Cardiac muscle cell (in vitro differentiated cells and primary cell): ENCODE measurements around the gene TPSD1. TPM values are rescaled to one million over a fixed set of nuclear protein-coding genes. Genes with fewer than 3 reads are reported as not detected.

Source experiments
- DNase-seq, 2 donors: peaks; one replicate each; pipeline versions ENCODE4 v3.0.0 to v3.0.0-alpha.2; 2010 to 2017; ENCODE audit warnings: low read depth in 1 of 2, low spot score in 1 of 2
- H3K27ac ChIP-seq: fragments of 200-600 bp; sonication (generic); 2 replicates; pipeline ENCODE4 v1.5.1; 2016
- H3K27me3 ChIP-seq: fragments of 200-600 bp; sonication (generic); 2 replicates; pipeline ENCODE4 v1.6.0; 2016; ENCODE audit warnings: control low read depth
- H3K36me3 ChIP-seq: fragments of 200-600 bp; sonication (generic); 2 replicates; pipeline ENCODE4 v1.5.1; 2016; ENCODE audit warnings: control low read depth
- H3K4me1 ChIP-seq: fragments of 200-600 bp; sonication (generic); 2 replicates; pipeline ENCODE4 v1.8.1; 2017; ENCODE audit warnings: low read depth, mild to moderate bottlenecking, mixed run types
- H3K4me3 ChIP-seq: fragments of 200-600 bp; sonication (generic); 2 replicates; pipeline ENCODE4 v1.5.1; 2016; ENCODE audit warnings: mild to moderate bottlenecking
- H3K9me3 ChIP-seq: fragments of 200-600 bp; sonication (generic); 2 replicates; pipeline ENCODE4 v1.5.1; 2017; ENCODE audit warnings: low read depth, mild to moderate bottlenecking, control low read depth
- polyA plus RNA-seq: library from polyadenylated mRNA; unstranded; fragments of >200 nt; fragmentation: Nextera tagmentation; extraction: Ambion mirVana; gene quantifications from 2 replicates; pipeline ENCODE4 v1.2.1, GENCODE V29; 2016
- total RNA-seq: library from RNA; depleted of rRNA; stranded (reverse); fragments of >200 nt; gene quantifications from 2 replicates; pipeline ENCODE4 v1.2.3, GENCODE V29; 2016
- TF ChIP-seq, protein P1 (sequence below): IDR thresholded peaks from 2 replicates; pipeline ENCODE4 v1.5.1; 2012; ENCODE audit warnings: low read depth, mild to moderate bottlenecking, low read length

Gene TPSD1
- total and polyA plus RNA-seq, 2 experiments from 2014 or later = not detected

DNA sequence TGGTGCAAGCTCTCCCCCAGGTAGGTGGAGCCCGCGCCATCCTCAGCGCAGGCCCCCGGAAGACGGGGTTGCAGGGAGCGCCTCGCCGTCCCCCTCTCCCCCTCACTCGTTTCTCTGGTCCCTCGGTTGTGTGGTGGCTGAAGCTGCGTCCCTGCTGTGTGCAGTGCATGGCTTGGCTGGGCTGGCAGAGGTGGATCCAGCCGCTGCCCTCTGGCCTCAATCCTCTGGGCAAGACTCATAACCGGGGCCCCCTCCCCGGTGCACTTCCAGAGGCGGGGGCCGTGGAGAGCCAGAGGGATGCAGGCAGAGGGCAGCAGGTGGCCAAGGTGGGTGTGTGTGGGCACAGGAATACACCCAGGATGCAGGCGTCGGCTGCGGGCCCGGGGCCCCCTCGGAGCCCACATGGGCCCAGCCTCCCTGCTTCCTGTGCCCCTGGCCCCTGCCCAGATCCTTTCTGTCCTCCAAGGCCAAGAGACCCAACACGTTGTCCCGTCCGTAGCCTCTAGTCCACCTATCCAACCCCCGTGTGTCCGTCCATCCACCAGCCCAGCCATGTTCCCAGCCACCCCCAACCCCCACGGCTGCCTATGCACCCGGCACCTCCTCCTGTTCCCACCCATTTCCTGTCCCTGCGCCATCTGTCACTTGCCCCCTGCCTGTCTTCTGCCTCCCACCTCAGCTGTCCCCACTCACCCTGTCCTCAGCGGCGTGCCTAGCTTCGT lies 40.1 kb upstream of the TPSD1 start:
- TF ChIP-seq, protein P1, sequence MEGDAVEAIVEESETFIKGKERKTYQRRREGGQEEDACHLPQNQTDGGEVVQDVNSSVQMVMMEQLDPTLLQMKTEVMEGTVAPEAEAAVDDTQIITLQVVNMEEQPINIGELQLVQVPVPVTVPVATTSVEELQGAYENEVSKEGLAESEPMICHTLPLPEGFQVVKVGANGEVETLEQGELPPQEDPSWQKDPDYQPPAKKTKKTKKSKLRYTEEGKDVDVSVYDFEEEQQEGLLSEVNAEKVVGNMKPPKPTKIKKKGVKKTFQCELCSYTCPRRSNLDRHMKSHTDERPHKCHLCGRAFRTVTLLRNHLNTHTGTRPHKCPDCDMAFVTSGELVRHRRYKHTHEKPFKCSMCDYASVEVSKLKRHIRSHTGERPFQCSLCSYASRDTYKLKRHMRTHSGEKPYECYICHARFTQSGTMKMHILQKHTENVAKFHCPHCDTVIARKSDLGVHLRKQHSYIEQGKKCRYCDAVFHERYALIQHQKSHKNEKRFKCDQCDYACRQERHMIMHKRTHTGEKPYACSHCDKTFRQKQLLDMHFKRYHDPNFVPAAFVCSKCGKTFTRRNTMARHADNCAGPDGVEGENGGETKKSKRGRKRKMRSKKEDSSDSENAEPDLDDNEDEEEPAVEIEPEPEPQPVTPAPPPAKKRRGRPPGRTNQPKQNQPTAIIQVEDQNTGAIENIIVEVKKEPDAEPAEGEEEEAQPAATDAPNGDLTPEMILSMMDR = no peak
- H3K36me3 ChIP-seq = no peaks in the 10 kb centered on the region
- DNase-seq = no peak
- H3K9me3 ChIP-seq = no peaks in the 10 kb centered on the region
- H3K27ac ChIP-seq = no peak overlapping the region
- H3K4me1 ChIP-seq = no peaks in the 10 kb centered on the region
- no peaks in the 10 kb centered on the region for H3K27me3 ChIP-seq
- H3K4me3 ChIP-seq = no peak overlapping the region

DNA sequence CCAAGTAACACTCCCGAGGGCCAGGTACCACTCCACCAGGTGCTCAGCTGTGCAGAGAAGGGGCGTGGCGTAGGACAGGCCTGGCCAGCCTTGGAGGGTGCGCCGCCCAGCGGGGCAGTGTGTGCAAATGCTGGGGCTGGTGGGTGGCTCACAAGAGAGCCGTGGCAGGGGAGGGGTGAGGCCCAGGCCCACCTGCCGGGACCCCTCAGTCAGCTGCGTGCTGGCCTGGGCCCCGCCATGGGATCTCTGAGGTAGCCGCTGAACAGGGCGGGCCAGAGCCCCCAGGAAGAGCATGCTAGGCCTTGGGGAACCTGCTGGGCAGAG lies 39.6 kb upstream of the TPSD1 start:
- TF ChIP-seq, protein P1 = no peak
- Histone ChIP-seq H3K36me3 (no peaks in the 10 kb centered on the region), H3K27ac (no peak overlapping the region), H3K9me3 (no peaks in the 10 kb centered on the region), H3K4me1 (no peaks in the 10 kb centered on the region), H3K27me3 (no peaks in the 10 kb centered on the region), H3K4me3 (no peak overlapping the region)
- no peak for DNase-seq

DNA sequence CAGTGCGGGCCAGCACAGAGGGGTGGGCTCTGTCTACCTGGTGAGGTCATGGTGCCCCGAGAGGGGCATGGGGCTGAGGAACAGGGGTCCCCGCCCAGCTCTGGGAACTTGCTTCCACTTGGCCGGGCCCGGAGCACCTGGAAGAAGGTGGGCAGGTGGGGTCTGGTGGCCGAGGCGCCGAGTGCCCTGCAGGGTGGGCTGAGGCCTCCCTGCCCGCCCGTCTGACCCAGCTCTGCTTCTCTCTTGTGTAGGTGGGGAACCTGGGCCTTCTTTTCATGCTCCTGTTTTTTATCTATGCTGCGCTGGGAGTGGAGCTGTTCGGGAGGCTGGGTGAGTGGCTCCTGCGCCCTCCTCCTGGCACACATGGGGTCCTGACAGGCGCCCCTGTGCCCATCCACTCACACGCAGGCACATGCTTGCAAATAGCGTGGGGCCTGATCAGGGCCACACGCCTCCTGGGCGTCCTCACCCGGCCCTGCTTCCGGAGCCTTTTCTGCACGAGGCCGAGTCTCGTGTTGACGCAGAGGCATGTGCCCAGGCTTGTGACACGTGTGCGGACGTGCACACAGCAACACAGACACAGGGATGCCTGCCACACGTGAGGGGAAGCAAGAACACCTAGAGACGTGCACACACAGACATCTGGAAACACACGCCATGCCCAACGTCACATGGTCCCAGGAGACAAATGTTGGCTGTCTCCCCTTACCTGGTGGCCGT lies 39.0 kb upstream of the TPSD1 start:
- Histone ChIP-seq H3K36me3 (no peaks in the 10 kb centered on the region), H3K4me3 (no peak overlapping the region), H3K9me3 (no peaks in the 10 kb centered on the region), H3K27me3 (no peaks in the 10 kb centered on the region), H3K4me1 (no peaks in the 10 kb centered on the region), H3K27ac (no peak overlapping the region)
- TF ChIP-seq, protein P1 = no peak
- DNase-seq = no peak

DNA sequence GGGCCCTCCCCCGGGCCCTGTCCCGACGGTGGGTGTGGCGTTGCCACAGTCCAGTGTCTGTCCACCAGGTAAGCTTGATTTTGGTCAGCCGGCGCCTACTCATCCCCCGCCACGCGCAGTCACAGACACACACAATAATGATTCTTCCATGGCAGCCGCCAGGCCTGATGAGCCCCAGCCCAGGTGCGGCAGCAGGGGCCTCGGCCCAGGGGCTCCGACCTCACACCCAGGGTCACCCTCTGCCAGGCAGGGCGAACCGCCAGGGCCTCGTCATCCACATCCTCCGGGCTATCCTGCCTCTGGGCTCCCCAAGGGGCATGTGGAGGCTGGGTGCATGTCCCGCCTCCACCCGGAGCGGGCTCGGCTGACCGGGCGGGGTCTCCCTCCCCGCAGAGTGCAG lies 38.3 kb upstream of the TPSD1 start:
- TF ChIP-seq, protein P1 = no peak
- H3K27ac ChIP-seq = no peak overlapping the region
- no peak for DNase-seq
- H3K36me3 ChIP-seq = no peaks in the 10 kb centered on the region
- H3K9me3 ChIP-seq = no peaks in the 10 kb centered on the region
- H3K27me3 ChIP-seq = no peaks in the 10 kb centered on the region
- H3K4me1 ChIP-seq = no peaks in the 10 kb centered on the region
- no peak overlapping the region for H3K4me3 ChIP-seq

GRCh38 chr16:1218061-1218929 lies 37.6 kb upstream of the TPSD1 start:
- Histone ChIP-seq H3K9me3 (no peaks in the 10 kb centered on the region), H3K27me3 (no peaks in the 10 kb centered on the region), H3K36me3 (no peaks in the 10 kb centered on the region), H3K4me1 (no peaks in the 10 kb centered on the region), H3K27ac (no peak overlapping the region), H3K4me3 (no peak overlapping the region)
- TF ChIP-seq, protein P1 = no peak
- DNase-seq = no peak
